Astrocyte of the spinal cord (primary cell): ENCODE data around the gene RETREG1.

ENCODE experiments used
- DNase-seq: peaks from one replicate; pipeline ENCODE4 v3.0.0; 2011; ENCODE audit warnings: low read depth, low spot score
- H3K4me3 ChIP-seq: 2 replicates; pipeline ENCODE4 v1.5.1; 2011; ENCODE audit warnings: low read depth, mild to moderate bottlenecking, low read length, moderate library complexity
- CTCF ChIP-seq: IDR thresholded peaks from 2 replicates; pipeline ENCODE4 v1.5.1; 2012; ENCODE audit warnings: low read depth, mild to moderate bottlenecking, low read length, inconsistent platforms
- in situ Hi-C: cut with HindIII; loops from 2 replicates; pipeline ENCODE4 v1.10.0; 2017; ENCODE audit warnings: low sequenced_read_pairs

Gene RETREG1

GRCh38 chr5:16465544-16466432 is 151.0 kb downstream of the RETREG1 start, which contains the start of gene ZNF622:
Gene ZNF622, minus strand, starts transcription at chr5:16465800. Its CDS starts 135 bp downstream, at chr5:16465665.
- peak; percentile 83 for DNase-seq
- TF ChIP-seq CTCF = no peak
- H3K4me3 ChIP-seq = peak within 1 kb of the TSS; percentile 94
- in situ Hi-C loops = no loop called here

- DNase-seq = peak; percentile 0
- H3K4me3 ChIP-seq = peak overlapping the region; percentile 94
- in situ Hi-C loops = no loop called here
- TF ChIP-seq CTCF = no peak
Measured at GRCh38 chr5:16464664-16465543, 151.9 kb downstream of the RETREG1 start.

GRCh38 chr5:16464231-16464630 is 152.6 kb downstream of the RETREG1 start:
- in situ Hi-C loops = no loop called here
- H3K4me3 ChIP-seq = peak overlapping the region; percentile 94
- no peak for TF ChIP-seq CTCF
- no peak for DNase-seq

GRCh38 chr5:16461782-16462181 is 155.0 kb downstream of the RETREG1 start:
- no peak overlapping the region for H3K4me3 ChIP-seq
- in situ Hi-C loops = no loop called here

GRCh38 chr5:16461026-16461425 is 155.8 kb downstream of the RETREG1 start:
- DNase-seq = peak; percentile 25
- in situ Hi-C loops = no loop called here
- no peak for TF ChIP-seq CTCF
- no peak overlapping the region for H3K4me3 ChIP-seq

More at GRCh38 chr5:16461782-16462181, 155.0 kb downstream of the RETREG1 start:
- TF ChIP-seq CTCF = no peak
- peak; percentile 71 for DNase-seq

GRCh38 chr5:16459451-16459850 is 157.3 kb downstream of the RETREG1 start:
- no peak overlapping the region for H3K4me3 ChIP-seq
- no peak for DNase-seq
- no peak for TF ChIP-seq CTCF
- in situ Hi-C loops = no loop called here
